SK-N-SH treated with all-trans-retinoic acid at 6 μM for 48 hours (cell line): ENCODE results near the gene DIPK1B.

Experiments used
- ARNTL ChIP-seq: fragments of 450-650 bp; formaldehyde crosslinking; IDR thresholded peaks from 2 replicates; pipeline ENCODE4 v1.5.0; 2020; ENCODE audit warnings: low read depth, mild to moderate bottlenecking, moderate library complexity, borderline replicate concordance
- ISL1 ChIP-seq: fragments of 250-450 bp; sonication (Bioruptor Pico); IDR thresholded peaks from 2 replicates; pipeline ENCODE4 v2.1.2; 2022; ENCODE audit warnings: mild to moderate bottlenecking, moderate library complexity
- OSR1 ChIP-seq: fragments of 250-450 bp; sonication (Bioruptor Pico); IDR thresholded peaks from 2 replicates; pipeline ENCODE4 v1.8.0; 2022; ENCODE audit warnings: moderate library complexity, mild to moderate bottlenecking, inconsistent platforms
- RARB ChIP-seq: fragments of 250-450 bp; sonication (Bioruptor Pico); IDR thresholded peaks from 2 replicates; pipeline ENCODE4 v1.8.0; 2021; ENCODE audit warnings: mild to moderate bottlenecking, moderate library complexity
- TOX ChIP-seq: fragments of 250-450 bp; sonication (Bioruptor Pico); IDR thresholded peaks from 2 replicates; pipeline ENCODE4 v1.8.0; 2021; ENCODE audit warnings: mild to moderate bottlenecking, moderate library complexity, borderline replicate concordance
- ZFP3 ChIP-seq: fragments of 250-450 bp; sonication (Bioruptor Pico); IDR thresholded peaks from 2 replicates; pipeline ENCODE4 v1.5.0; 2020; ENCODE audit warnings: mild to moderate bottlenecking, moderate library complexity
- ZFP30 ChIP-seq: fragments of 450-650 bp; formaldehyde crosslinking; IDR thresholded peaks from 2 replicates; pipeline ENCODE4 v1.5.0; 2022; ENCODE audit warnings: mild to moderate bottlenecking, moderate library complexity
- ZNF565 ChIP-seq: fragments of 450-650 bp; formaldehyde crosslinking; conservative IDR thresholded peaks from 2 replicates; pipeline ENCODE4 v1.5.0; 2020; ENCODE audit warnings: low read depth, mild to moderate bottlenecking, moderate library complexity
- TF ChIP-seq, protein P1 (sequence below): fragments of 250-450 bp; sonication (Bioruptor Pico); IDR thresholded peaks from 2 replicates; pipeline ENCODE4 v1.8.0; 2020; ENCODE audit warnings: mild to moderate bottlenecking, moderate library complexity, borderline replicate concordance
- TF ChIP-seq, protein P2 (sequence below): fragments of 250-450 bp; sonication (Bioruptor Pico); IDR thresholded peaks from 2 replicates; pipeline ENCODE4 v1.5.1; 2021; ENCODE audit warnings: mild to moderate bottlenecking, moderate library complexity
- TF ChIP-seq, protein P3 (sequence below): fragments of 250-450 bp; sonication (Bioruptor Pico); IDR thresholded peaks from 2 replicates; pipeline ENCODE4 v1.5.1; 2020; ENCODE audit warnings: low read depth, mild to moderate bottlenecking, moderate library complexity

DNA sequence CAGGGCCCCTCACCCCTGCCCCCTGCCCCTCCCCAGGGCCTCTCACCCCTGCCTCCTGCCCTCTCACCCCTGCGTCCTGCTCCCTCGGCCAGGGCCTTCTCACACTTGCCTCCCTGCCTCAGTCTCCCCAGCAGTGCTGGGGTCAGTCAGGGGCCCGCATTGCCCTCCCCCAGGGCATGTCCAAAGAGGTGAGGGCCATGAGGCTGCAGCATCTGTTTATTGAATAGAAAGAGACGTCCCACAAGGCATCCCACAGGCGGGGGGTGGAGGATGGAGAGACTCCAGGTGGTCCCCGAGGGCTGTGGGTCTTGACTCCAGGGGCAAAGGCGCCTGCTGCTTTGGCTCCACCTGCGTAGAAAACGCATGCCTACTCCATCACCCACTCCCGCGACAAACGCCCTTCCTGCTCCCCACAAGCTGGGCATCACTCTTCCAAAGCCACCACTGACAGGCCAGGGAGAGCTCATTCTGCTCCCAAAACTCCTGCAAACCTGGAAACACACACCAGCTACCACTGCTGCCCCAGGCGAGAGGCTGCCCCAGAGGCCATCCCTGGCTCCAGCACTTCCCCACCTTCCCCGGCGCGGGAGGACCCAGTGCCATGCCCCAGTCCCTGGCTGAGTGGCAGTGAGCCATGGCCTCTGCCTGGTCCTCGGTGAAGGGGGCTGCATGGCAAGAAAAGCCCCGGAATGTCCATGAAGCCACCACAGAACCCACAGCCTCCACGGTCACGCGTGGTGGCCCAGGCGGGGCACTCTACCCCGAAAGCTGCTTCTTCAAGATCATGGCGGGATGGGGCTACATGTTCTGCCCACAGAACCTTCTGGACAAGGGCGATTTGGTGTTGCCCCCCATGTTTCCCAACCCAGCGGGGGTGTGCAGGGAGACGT is 47.3 kb downstream of the DIPK1B start:
- TF ChIP-seq ISL1 (CRISPR knock-in tag) (no peak), ZFP3 (CRISPR knock-in tag) (no peak), RARB (CRISPR knock-in tag) (no peak), OSR1 (CRISPR knock-in tag) (no peak), TOX (no peak), ZNF565 (CRISPR knock-in tag) (no peak), ARNTL (CRISPR knock-in tag) (no peak), ZFP30 (CRISPR knock-in tag) (no peak)
- TF ChIP-seq, protein P1, sequence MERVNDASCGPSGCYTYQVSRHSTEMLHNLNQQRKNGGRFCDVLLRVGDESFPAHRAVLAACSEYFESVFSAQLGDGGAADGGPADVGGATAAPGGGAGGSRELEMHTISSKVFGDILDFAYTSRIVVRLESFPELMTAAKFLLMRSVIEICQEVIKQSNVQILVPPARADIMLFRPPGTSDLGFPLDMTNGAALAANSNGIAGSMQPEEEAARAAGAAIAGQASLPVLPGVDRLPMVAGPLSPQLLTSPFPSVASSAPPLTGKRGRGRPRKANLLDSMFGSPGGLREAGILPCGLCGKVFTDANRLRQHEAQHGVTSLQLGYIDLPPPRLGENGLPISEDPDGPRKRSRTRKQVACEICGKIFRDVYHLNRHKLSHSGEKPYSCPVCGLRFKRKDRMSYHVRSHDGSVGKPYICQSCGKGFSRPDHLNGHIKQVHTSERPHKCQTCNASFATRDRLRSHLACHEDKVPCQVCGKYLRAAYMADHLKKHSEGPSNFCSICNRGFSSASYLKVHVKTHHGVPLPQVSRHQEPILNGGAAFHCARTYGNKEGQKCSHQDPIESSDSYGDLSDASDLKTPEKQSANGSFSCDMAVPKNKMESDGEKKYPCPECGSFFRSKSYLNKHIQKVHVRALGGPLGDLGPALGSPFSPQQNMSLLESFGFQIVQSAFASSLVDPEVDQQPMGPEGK (CRISPR knock-in tag) = no peak
- TF ChIP-seq, protein P2, sequence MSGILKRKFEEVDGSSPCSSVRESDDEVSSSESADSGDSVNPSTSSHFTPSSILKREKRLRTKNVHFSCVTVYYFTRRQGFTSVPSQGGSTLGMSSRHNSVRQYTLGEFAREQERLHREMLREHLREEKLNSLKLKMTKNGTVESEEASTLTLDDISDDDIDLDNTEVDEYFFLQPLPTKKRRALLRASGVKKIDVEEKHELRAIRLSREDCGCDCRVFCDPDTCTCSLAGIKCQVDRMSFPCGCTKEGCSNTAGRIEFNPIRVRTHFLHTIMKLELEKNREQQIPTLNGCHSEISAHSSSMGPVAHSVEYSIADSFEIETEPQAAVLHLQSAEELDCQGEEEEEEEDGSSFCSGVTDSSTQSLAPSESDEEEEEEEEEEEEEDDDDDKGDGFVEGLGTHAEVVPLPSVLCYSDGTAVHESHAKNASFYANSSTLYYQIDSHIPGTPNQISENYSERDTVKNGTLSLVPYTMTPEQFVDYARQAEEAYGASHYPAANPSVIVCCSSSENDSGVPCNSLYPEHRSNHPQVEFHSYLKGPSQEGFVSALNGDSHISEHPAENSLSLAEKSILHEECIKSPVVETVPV (CRISPR knock-in tag) = no peak
- TF ChIP-seq, protein P3, sequence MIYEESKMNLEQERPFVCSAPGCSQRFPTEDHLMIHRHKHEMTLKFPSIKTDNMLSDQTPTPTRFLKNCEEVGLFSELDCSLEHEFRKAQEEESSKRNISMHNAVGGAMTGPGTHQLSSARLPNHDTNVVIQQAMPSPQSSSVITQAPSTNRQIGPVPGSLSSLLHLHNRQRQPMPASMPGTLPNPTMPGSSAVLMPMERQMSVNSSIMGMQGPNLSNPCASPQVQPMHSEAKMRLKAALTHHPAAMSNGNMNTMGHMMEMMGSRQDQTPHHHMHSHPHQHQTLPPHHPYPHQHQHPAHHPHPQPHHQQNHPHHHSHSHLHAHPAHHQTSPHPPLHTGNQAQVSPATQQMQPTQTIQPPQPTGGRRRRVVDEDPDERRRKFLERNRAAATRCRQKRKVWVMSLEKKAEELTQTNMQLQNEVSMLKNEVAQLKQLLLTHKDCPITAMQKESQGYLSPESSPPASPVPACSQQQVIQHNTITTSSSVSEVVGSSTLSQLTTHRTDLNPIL = no peak
